Measurements from ENCODE around the gene CDH23. TPM values are rescaled to one million over a fixed set of nuclear protein-coding genes. Genes with fewer than 3 reads are reported as not detected.

Gene CDH23
- total RNA-seq, 1 experiment from 2014 or later = 2.9 TPM

- TF ChIP-seq NFE2L1 (CRISPR knock-in tag; IDR thresholded peaks at IDR 0.05) (no peak), ATF1 (CRISPR knock-in tag; IDR thresholded peaks at IDR 0.05) (no peak), ZNF138 (CRISPR knock-in tag; conservative IDR thresholded peaks at IDR 0.05) (no peak), JUN (CRISPR knock-in tag; IDR thresholded peaks at IDR 0.05) (no peak), NR2C2 (CRISPR knock-in tag; IDR thresholded peaks at IDR 0.05) (no peak), IRF1 (CRISPR knock-in tag; IDR thresholded peaks at IDR 0.05) (no peak), CBFB (CRISPR knock-in tag; IDR thresholded peaks at IDR 0.05; ENCODE audit: low read depth) (no peak), PRDM15 (CRISPR knock-in tag; IDR thresholded peaks at IDR 0.05) (no peak), USF1 (CRISPR knock-in tag; IDR thresholded peaks at IDR 0.05) (no peak), ATF6 (CRISPR knock-in tag; IDR thresholded peaks at IDR 0.05) (no peak), ZNF232 (CRISPR knock-in tag; IDR thresholded peaks at IDR 0.05) (no peak), CTCF (IDR thresholded peaks at IDR 0.05) (no peak), E2F5 (CRISPR knock-in tag; IDR thresholded peaks at IDR 0.05) (no peak), ESRRA (CRISPR knock-in tag; IDR thresholded peaks at IDR 0.05; ENCODE audit: borderline replicate concordance) (no peak), GTF2I (CRISPR knock-in tag; conservative IDR thresholded peaks at IDR 0.05) (no peak), MXD4 (CRISPR knock-in tag; IDR thresholded peaks at IDR 0.05; ENCODE audit: borderline replicate concordance) (no peak), ATF3 (CRISPR knock-in tag; conservative IDR thresholded peaks at IDR 0.05) (no peak), FOXP1 (CRISPR knock-in tag; IDR thresholded peaks at IDR 0.05; ENCODE audit: borderline replicate concordance) (no peak)
- Mint-ChIP-seq H3K36me3 (no peaks in the 10 kb centered on the region), H3K27ac (no peak overlapping the region), H3K9me3 (no peaks in the 10 kb centered on the region), H3K4me1 (no peaks in the 10 kb centered on the region), H3K27me3 (ENCODE audit: low read depth) (no peaks in the 10 kb centered on the region), H3K4me3 (no peak overlapping the region)
- ChIA-PET CTCF (interaction anchor here (0.5 to 2.3 kb wide), 5 partner anchors 12 to 410 kb away, joined by 3 to 7 read pairs (median 4); partner anchors contain the start of gene SLC29A3), POLR2A (no interaction called here)
- ATAC-seq (no peak), DNase-seq (ENCODE audit: low spot score) (no peak)
Measured at GRCh38 chr10:71729161-71729636, 332.5 kb downstream of the CDH23 start.

Measured in WTC11 (cell line).